HG02852 (cell line): ENCODE measurements around the gene NFATC3.
"Not testable (repeated sequence)": the region's sequence is repeated elsewhere in the genome, so short reads cannot be mapped to it uniquely, and the experiment has no call there.

ENCODE experiments used
- ATAC-seq: cut with Tn5 transposase; IDR thresholded peaks from one replicate; pipeline ENCODE4 v1.9.1; 2021; ENCODE audit warnings: mild to moderate bottlenecking, moderate library complexity; ENCODE audit not compliant: unreplicated experiment

NFATC3 gene

DNA sequence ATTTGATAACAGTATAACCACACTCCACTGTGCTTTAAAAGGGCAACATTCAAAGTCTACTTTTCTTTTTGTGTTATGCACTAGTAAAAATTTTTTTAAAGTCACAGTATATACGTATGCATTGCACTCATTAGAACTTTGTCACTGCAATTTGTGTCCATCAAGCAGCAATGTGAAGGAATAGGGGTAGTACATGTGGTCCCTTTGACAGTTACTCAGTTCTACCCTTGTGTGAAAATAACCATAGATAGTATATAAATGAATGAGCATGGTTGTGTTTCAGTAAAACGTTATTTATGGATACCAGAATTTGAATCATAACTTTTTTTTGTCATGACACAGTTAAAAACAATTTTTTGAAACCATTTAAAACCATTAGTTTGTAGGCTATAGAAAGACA, 30.7 kb downstream of the NFATC3 start:
- no peak for ATAC-seq

GRCh38 chr16:68116256-68116867, 31.2 kb downstream of the NFATC3 start:
- ATAC-seq, result no peak

DNA sequence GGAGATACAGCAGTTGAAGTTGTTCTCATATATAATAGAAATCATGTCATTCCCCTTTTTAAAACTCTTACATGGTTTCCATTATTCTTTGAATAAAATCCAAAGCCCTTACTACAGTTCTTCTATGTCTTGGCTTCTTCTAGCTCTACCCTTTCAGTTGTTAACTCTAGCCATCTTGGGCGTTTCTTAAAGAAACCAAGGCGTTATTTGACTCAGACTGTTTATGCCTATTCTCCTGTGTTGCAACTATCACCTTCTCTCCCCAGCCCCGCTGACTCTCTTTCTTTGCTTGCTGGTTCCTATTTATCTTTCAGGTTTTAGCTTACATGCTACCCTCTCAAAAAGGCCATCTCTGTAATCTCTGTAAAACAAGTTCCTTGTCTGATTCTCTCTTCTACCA, 32.7 kb downstream of the NFATC3 start:
- no peak for ATAC-seq

DNA sequence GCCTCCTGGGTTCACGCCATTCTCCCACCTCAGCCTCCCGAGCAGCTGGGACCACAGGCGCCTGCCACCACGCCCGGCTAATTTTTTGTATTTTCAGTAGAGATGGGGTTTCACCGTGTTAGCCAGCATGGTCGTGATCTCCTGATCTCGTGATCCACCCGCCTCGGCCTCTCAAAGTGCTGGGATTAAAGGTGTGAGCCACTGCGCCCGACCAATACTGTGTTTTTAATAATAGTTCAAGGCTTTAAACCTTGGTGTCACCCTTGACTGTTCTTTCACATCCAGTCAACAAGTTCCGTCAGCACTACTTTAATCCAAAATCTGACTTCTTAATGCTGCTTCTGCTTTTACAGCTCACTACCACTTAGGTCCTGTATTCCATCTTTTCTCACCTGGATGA, 33.8 kb downstream of the NFATC3 start:
- not testable (repeated sequence) for ATAC-seq

GRCh38 chr16:68120496-68120895, 35.3 kb downstream of the NFATC3 start:
- not testable (repeated sequence) for ATAC-seq

DNA sequence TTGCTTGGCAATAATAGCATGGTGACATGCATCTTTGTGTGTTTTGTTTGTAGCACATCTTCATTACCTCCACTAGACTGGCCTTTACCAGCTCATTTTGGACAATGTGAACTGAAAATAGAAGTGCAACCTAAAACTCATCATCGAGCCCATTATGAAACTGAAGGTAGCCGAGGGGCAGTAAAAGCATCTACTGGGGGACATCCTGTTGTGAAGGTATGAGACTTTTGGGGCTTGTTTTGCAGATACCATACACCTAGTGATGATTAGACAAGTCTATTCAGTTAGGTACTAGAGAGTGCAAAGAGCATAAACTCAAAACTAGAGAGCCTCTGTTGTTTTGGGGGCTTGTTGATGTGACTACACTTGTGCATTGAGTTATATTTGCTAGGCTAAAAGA, 41.2 kb downstream of the NFATC3 start:
- ATAC-seq, result peak; percentile 60

DNA sequence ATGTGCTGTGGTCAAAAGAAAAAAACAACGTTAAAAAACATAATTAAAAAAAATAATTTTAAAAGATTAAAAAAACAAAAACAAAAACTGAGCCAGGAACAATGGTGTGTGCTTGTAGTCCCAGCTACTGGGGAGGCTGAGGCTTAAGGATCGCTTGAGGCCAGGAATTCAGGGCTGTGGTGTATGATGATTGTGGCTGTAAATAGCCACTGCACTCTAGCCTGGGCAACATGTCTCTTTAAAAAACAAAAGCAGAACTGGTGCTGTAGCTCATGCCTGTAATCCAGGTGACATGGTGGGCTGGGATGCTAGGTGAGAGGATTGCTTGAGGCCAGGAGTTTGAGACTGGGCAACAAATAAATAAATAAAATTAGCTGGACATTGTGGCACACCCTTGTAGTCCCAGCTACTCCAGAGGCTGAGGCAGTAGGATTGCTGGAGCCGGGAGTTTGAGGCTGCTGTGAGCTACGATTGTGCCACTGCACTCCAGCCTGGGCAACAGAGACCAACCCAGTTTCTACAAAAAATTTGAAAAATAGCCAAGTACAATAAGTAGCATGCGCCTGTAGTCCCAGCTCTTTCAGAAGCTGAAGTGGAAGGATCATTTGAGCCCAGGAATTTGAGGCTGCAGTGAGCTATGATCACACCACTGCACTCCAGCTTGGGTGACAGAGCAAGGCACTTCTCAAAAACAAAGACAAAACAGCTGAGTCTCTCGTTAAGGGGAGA, 43.6 kb downstream of the NFATC3 start:
- no peak for ATAC-seq

GRCh38 chr16:68130520-68130919, 45.4 kb downstream of the NFATC3 start:
- ATAC-seq, result no peak

DNA sequence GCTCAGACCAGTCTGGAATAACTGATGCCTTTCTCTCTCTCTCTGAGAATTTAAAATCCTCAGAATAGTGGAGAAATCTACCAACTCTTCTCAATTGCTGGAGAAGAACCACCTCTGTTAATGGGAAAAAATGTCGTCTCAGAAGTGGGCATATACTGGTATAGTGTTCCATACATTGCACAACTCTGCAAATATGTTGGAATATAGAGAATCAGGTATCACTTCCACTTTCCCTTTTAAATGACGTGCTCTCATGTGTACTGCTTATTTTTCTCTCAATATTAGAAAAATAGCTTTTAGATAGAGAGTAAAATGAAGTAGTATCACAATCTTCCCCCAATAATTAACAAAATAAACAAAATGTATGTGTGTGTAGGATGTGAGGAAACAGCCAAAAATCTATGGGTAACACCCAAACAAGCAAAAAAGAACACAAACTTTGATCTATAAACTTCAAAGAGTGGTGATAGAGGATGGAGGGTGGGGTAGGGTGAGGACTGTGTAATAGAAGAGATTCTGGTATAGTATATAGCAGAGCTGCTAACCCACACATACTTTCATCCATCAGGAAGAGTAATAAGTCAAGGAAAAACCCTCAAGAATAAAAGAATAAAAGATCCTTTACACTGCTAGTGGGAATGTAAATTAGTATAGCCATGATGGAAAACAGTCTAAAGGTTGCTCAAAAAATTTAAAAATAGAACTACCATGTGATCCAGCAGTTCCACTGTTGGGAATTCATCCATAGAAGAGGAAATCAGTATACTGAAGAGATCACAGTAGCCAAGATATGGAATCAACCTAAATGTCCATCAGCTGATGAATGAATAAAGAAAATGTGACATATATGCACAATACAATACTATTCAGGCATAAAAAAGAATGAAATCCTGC, 46.9 kb downstream of the NFATC3 start:
- ATAC-seq, result no peak

- not testable (repeated sequence) for ATAC-seq
These were observed 47.8 kb downstream of the NFATC3 start for GRCh38 chr16:68133000-68133399.

- no peak for ATAC-seq
These were observed 49.5 kb downstream of the NFATC3 start for GRCh38 chr16:68134644-68135043.

DNA sequence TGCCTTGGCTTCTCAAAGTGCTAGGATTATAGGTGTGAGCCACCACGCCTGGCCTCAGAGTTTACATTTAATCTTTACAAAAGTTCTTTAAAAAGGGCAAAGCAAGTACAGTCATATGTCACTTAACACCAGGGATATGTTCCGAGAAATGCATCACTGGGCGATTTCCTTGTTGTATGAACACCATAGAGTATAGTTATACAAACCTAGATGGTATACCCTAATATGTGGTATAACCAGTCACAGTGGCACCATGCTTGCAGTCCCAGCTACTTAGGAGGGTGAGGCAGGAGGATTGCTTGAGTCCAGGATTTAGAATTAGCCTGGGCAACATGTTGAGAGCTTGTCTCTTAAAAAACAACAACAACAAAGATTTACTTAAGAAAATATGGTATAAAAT, 51.3 kb downstream of the NFATC3 start:
- ATAC-seq, result no peak

GRCh38 chr16:68144008-68144407, 58.8 kb downstream of the NFATC3 start:
- ATAC-seq, result no peak

DNA sequence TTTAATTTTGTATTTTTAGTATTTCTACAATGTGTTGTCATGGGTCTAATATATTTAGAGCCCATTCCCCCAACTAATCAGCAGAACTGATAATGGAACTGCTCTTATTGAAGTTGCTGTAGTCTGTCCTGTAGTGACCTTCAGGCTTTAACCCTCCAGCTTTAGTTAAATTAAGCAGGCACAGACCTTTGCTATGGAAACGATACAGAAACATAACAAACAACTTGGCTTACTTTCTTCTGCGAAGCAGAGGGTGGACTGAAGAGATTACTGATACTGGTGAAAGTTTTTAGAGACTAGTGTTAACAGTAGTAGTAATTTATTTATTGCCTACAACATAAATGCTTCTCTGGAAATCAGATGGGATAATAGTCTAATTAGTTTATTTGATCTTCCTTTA, 61.4 kb downstream of the NFATC3 start:
- no peak for ATAC-seq

DNA sequence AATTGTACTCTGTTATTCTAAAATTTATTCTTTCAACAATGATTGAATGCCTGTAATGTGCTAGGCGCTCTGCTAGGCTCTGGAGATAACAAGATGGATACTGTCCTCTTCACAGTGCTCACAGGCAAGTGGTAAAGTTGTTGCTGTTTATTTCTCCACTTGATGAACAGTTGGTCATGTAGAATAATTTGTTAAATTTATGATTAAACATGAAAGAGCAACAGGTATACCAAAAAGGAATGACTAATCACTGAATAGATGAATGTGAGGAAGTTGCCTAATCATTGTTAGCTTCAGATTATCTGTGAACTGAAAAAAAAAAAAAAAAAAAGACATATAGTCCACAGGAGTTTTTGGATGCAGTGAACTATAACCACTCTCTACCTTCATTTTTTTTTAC, 62.3 kb downstream of the NFATC3 start:
- no peak for ATAC-seq

- ATAC-seq, result no peak
These were observed 64.4 kb downstream of the NFATC3 start for GRCh38 chr16:68149596-68149995.

GRCh38 chr16:68155425-68155824, 70.3 kb downstream of the NFATC3 start:
- no peak for ATAC-seq

DNA sequence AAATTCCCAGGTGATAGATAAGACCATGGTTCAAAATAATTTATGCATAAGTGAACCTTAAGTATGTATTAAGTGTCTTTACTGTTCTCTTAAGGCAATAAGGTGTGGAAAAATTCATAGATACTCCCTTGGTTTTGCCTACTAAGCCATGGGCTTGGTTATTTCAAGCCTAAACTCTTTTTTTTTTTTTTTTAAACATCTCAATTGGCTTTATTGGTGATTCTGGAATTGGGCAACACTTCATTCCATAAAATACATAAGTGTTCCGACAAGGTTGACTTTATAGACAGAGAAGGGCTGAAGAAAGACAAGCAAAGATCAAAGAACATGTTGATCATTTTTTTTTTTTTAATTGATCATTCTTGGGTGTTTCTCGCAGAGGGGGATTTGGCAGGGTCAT, 77.2 kb downstream of the NFATC3 start:
- no peak for ATAC-seq

DNA sequence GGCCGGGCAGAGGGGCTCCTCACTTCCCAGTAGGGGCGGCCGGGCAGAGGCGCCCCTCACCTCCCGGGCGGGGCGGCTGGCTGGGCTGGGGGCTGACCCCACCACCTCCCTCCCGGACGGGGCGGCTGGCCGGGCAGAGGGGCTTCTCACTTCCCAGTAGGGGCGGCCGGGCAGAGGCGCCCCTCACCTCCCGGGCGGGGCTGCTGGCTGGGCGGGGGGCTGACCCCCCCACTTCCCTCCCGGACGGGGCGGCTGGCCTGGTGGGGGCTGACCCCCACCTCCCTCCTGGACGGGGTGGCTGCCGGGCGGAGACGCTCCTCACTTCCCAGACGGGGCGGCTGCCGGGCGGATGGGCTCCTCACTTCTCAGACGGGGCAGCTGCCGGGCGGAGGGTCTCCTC, 78.1 kb downstream of the NFATC3 start:
- not testable (repeated sequence) for ATAC-seq

GRCh38 chr16:68166264-68166663, 81.1 kb downstream of the NFATC3 start:
- ATAC-seq, result no peak

DNA sequence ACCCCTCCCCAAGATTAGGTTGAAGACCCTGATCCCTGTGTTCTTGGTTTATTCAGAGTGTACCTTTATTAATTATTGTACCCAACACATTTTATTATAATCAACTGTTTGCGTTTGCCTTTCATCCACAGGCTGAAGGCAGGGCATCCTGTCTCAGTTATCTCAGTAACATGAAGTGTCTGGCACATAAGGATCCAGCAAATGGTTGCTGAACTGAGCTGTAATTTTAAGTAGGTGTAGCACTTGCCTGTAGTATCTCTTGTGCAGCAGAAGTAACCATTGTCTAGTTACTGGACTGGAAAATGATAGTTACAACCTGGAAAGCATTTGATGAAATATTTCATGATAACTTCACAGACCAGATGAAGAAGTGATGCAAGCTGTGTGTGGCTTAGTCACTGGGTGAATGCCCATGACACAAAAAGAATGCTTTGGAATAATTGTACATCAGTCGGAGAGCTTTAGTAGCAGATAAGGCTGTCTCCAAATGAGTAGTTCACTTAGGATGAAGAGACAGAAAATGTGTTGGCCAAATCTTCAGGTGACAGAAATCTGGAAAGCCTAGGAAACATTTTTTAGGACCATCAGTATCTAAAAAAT, 94.1 kb downstream of the NFATC3 start:
- ATAC-seq, result no peak
